Esophagus muscularis mucosa (tissue), 4 donors: ENCODE measurements around the gene MGLL. TPM values are rescaled to one million over a fixed set of nuclear protein-coding genes. Genes with fewer than 3 reads are reported as not detected.

Experiments used
- DNase-seq: peaks from one replicate; pipeline ENCODE4 v3.0.0-alpha.2; 2017; ENCODE audit errors: extremely low spot score
- H3K27ac ChIP-seq, 4 donors: fragments of 200-600 bp; sonication (generic); replicated peaks in 1 of 4; 1 replicate in 3 of 4; 2 replicates in 1 of 4; pipeline ENCODE4 v1.5.1; 2016 to 2019; ENCODE audit warnings: mild to moderate bottlenecking in 1 of 4
- H3K27me3 ChIP-seq, 4 donors: fragments of 200-600 bp; sonication (generic); one replicate each; pipeline versions ENCODE4 v1.5.1 to v1.6.0; 2016 to 2019
- H3K36me3 ChIP-seq, 4 donors: fragments of 200-600 bp; sonication (generic); one replicate each; pipeline ENCODE4 v1.5.1; 2016 to 2019
- H3K4me1 ChIP-seq, 4 donors: fragments of 200-600 bp; sonication (generic); one replicate each; pipeline ENCODE4 v1.5.1; 2016 to 2019
- H3K4me3 ChIP-seq, 4 donors: fragments of 200-600 bp; sonication (generic); 1 replicate in 2 of 4; 2 replicates in 2 of 4; pipeline ENCODE4 v1.5.1; 2016 to 2019; ENCODE audit warnings: mild to moderate bottlenecking in 4 of 4, moderate library complexity in 1 of 4
- H3K9me3 ChIP-seq, 4 donors: fragments of 200-600 bp; sonication (generic); 1 replicate in 3 of 4; 2 replicates in 1 of 4; pipeline ENCODE4 v1.5.1; 2016 to 2019
- CTCF ChIP-seq, 3 experiments: fragments of 200-600 bp in 2 of 3; fragments of 450-650 bp in 1 of 3; sonication (generic) in 2 of 3; IDR thresholded peaks; one replicate each; pipeline ENCODE4 v1.5.1; 2017 to 2019; ENCODE audit warnings: antibody characterized with exemption in 3 of 3, mild to moderate bottlenecking in 2 of 3, moderate library complexity in 1 of 3
- EP300 ChIP-seq: sonication (generic); formaldehyde crosslinking; IDR thresholded peaks from one replicate; pipeline ENCODE4 v1.6.1; 2017; ENCODE audit warnings: antibody characterized with exemption
- POLR2A ChIP-seq: fragments of 450-650 bp; IDR thresholded peaks from one replicate; pipeline ENCODE4 v1.6.1; 2017; ENCODE audit warnings: antibody characterized with exemption, moderate library complexity, mild to moderate bottlenecking, low read depth
- POLR2AphosphoS5 ChIP-seq, 2 donors: sonication (generic); formaldehyde crosslinking; IDR thresholded peaks; one replicate each; pipeline ENCODE4 v1.6.1; 2017; ENCODE audit warnings: antibody characterized with exemption in 2 of 2
- WGBS: methylation state at CpG from one replicate; pipeline ENCODE4 v1.1.5; 2018; 5-methylcytosine and 5-hydroxymethylcytosine counted together
- intact Hi-C: fragments of 100-400 bp; cut with DNase I; formaldehyde crosslinking; loops from one replicate; pipeline ENCODE4 v1.15.1; 2023
- total RNA-seq, 4 donors: library from RNA; depleted of rRNA; stranded (reverse); fragments of >200 nt; gene quantifications; one replicate each; pipeline versions ENCODE4 v1.1.0 to v1.2.1, GENCODE V29; 2016

MGLL gene
- total RNA-seq, 4 donors from 2014 or later, result 56.5 to 155 (median 80.7) TPM

- Histone ChIP-seq H3K27me3 (no peaks in the 10 kb centered on the region), H3K4me1 (peaks cover 8 to 28% (median 23%) of the 10 kb centered on the region in 4 donors), H3K9me3 (peaks cover 0 to 24% (median 0%) of the 10 kb centered on the region in 4 donors), H3K36me3 (no peaks in the 10 kb centered on the region), H3K27ac (no peak overlapping the region), H3K4me3 (no peak overlapping the region)
- no peak for DNase-seq
- 94% methylated on average over 3 of the region's 3 CpGs for WGBS
- intact Hi-C loops, result no loop called here
- TF ChIP-seq EP300 (no peak), CTCF (IDR thresholded peaks at IDR 0.05) (peak in 1 of 3 experiments; percentile 3), POLR2AphosphoS5 (IDR thresholded peaks at IDR 0.05) (no peak)
Observed at GRCh38 chr3:127825756-127826155, 3.4 kb upstream of the MGLL start.

GRCh38 chr3:127824151-127824825 is 2.0 kb upstream of the MGLL start:
- Histone ChIP-seq H3K36me3 (no peaks in the 10 kb centered on the region), H3K27me3 (no peaks in the 10 kb centered on the region), H3K27ac (peak overlapping the region in 1 of 4 donors; percentile 92), H3K9me3 (peaks cover 0 to 16% (median 0%) of the 10 kb centered on the region in 4 donors), H3K4me3 (no peak overlapping the region), H3K4me1 (peaks cover 18 to 42% (median 38%) of the 10 kb centered on the region in 4 donors)
- 95% methylated on average over 11 of the region's 14 CpGs for WGBS
- no peak for DNase-seq
- intact Hi-C loops, result loop anchor here (5.0 kb wide), 2 partner anchors 77 to 127 kb away; no protein-coding TSS in a partner anchor
- TF ChIP-seq POLR2AphosphoS5 (IDR thresholded peaks at IDR 0.05) (no peak), CTCF (IDR thresholded peaks at IDR 0.05) (no peak), POLR2A (no peak), EP300 (no peak)

GRCh38 chr3:127823426-127823857 is 1.1 kb upstream of the MGLL start:
- peak overlapping the region; percentile 89 to 96 (median 94) for H3K4me3 ChIP-seq
- H3K9me3 ChIP-seq, result peaks cover 0 to 11% (median 0%) of the 10 kb centered on the region in 4 donors
- no peak for DNase-seq
- intact Hi-C loops, result loop anchor here (5.0 kb wide), 2 partner anchors 76 to 126 kb away; no protein-coding TSS in a partner anchor
- H3K27me3 ChIP-seq, result no peaks in the 10 kb centered on the region
- peaks cover 27 to 51% (median 43%) of the 10 kb centered on the region in 4 donors for H3K4me1 ChIP-seq
- peak overlapping the region; percentile 54 to 92 (median 86) for H3K27ac ChIP-seq
- 80% methylated on average over 1 of the region's 14 CpGs for WGBS
- peaks cover 0 to 8% (median 6%) of the 10 kb centered on the region in 4 donors for H3K36me3 ChIP-seq
- TF ChIP-seq CTCF (IDR thresholded peaks at IDR 0.05) (peak in 2 of 3 experiments; percentile 59 to 66), POLR2AphosphoS5 (IDR thresholded peaks at IDR 0.05) (no peak), EP300 (no peak), POLR2A (no peak)

- no peak for DNase-seq
Observed at GRCh38 chr3:127822682-127823425, 539 bp upstream of the MGLL start.

More at GRCh38 chr3:127822682-127823425, 539 bp upstream of the MGLL start:
- H3K36me3 ChIP-seq, result peaks cover 0 to 8% (median 6%) of the 10 kb centered on the region in 4 donors
- H3K4me3 ChIP-seq, result peak overlapping the region; percentile 89 to 96 (median 94)
- peak overlapping the region; percentile 86 to 92 (median 86) for H3K27ac ChIP-seq
- intact Hi-C loops, result loop anchor here (5.0 kb wide), 2 partner anchors 76 to 126 kb away; no protein-coding TSS in a partner anchor
- TF ChIP-seq POLR2AphosphoS5 (IDR thresholded peaks at IDR 0.05) (no peak), CTCF (IDR thresholded peaks at IDR 0.05) (peak in 1 of 3 experiments; percentile 80), POLR2A (peak; percentile 16)
- H3K9me3 ChIP-seq, result peaks cover 0 to 5% (median 0%) of the 10 kb centered on the region in 4 donors
- no peaks in the 10 kb centered on the region for H3K27me3 ChIP-seq
- WGBS, result 0% methylated on average over 16 of the region's 99 CpGs
- H3K4me1 ChIP-seq, result peaks cover 30 to 55% (median 46%) of the 10 kb centered on the region in 4 donors
